Left hindlimb (tissue), 1 donor: ENCODE measurements around the gene IPMK.
"Not testable (repeated sequence)": the region's sequence is repeated elsewhere in the genome, so short reads cannot be mapped to it uniquely, and the experiment has no call there.

Source experiments
- DNase-seq: peaks from one replicate; pipeline ENCODE4 v3.0.0-alpha.2; 2018

Gene IPMK

DNA sequence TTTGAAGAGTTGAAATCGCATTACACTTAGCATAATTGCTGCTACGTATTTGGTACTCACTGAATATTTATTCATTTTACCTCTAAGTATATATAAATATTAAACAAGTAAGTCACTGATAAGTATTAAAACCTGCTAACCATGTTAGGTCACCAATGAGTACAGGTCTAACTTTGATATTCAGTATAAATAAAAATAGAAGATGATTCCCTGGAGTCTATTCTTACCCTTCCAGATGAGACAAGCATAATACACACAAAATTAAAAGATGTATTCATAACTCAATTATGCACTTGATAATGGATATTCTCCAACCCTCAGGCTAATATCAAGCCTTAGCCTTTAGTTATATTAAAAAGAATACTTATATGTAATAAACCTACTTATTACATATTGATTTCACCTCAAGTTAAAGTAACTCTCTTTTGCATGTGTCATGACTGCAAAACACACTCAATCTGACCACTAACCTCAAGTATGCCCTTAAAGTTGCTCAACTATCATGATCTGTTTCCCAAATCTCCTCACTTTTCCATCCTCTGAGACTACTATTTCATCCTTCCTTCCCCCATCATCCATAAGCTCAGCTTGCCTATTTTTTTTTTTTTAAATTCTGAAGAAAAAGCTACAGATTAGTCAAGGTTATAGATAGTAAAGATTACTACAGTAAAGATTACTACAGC lies 46.8 kb downstream of the IPMK start:
- DNase-seq: no peak

DNA sequence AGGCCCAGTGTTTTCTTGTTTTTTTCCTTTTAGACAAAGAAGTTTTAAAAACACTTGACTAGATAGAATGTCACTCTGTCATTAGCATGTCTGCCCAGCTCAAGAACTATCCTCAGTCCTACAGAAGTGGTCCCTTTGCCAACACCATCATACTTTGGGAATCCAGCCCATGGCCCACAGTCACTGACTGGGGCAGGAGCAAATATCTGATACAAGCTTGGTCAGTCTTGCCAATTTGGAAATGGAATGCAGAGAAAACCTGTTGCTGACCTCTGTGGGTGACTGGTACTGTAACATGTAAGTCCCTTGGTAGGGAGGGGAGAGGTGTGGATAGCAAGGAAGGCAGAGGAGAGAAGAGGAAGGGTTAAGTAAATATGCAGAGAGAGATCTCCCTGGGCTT lies 47.8 kb downstream of the IPMK start:
- DNase-seq: no peak

DNA sequence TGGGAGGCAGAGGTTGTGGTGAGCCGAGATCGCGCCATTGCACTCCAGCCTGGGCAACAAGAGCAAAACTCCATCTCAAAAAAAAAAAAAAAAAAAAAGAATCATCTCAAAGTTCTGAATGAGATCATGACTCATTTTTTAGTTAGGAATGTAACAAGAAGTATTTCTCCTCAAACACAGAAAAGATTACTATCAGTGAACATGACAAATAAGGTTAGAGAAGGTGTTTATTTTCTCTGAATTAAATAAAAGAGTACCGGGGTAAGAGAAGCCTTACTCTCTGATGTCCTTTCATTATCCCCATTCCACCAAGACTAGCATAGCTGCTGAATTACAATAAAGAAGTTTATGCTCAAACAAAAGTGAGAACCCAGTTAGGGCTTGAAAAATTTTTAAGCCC lies 50.1 kb downstream of the IPMK start:
- no peak for DNase-seq

DNA sequence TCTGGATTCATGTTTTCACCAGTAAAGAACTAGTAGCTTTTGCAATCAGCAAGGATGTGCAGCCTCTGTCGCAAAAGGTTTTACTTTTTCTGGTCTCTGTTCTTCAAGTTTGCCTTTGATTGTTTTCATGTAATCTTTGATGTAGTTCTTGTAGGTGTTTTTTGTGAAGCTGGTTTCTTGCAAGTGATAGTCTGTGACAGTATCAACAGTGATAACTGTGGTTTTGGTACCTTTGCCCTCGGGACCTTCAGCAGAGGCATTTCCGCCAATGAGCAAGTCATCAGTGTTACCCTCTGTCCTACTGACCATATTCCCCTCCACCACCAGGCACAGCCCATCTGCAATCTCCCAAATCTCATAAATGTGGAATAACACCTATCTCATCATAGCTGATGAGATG lies 55.1 kb downstream of the IPMK start:
- no peak for DNase-seq

DNA sequence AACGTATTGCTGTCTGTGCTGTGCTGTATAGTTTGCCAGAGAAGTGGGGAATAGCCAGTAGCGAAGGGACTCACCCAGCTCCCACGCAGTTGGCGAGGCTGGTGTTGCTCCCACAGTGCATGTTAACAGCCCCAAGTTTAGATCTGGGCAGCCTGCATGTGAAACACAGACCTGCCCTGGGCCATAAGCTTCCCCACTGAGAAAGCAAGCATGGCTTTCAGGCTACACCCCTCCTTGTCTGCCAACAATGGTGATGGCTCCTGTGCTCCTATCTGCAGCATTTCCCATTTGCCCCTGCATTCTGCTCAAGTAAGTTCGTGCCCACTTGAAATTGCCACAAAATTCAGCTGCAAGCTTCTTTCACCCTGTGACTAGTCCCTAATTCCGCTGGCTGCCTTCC lies 57.5 kb downstream of the IPMK start:
- no peak for DNase-seq

DNA sequence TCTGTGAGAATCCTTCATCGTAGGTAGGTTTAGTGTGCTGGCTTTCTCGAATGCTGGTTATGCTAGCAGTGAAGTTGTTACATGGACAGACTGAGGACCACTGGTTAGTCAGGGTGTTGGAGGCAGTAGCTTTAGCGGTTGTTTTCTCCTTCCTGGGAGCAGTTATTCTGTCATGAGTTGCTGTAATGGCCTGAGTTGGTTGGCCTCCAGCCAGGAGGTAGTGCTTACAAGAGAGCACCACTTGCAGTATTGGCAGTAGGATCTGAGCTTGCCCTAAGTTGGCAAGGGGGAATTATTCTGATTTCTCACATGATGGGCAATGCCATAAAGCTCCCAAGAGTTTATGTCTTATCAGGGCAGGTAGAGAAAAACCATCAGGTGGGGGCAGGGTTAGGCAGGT lies 58.0 kb downstream of the IPMK start:
- DNase-seq: no peak

DNA sequence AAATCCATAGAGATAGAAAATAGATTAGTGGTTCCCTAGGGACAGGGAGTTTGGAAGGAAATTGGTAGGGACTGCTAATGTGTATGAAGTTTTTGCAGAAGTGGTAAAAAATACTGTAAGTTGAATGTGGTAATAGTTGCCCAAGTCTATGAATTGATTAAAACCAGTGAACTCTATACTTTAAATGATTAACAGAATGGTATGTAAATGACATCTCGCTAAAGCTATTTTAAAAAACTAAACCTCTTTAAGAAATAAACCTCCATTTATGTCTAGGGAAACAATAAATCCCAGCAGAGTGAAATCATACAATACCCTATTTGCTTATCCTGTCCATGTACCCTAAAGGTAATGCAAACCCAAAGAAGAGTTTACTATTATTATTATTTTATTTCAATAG lies 61.4 kb downstream of the IPMK start:
- DNase-seq: no peak

DNA sequence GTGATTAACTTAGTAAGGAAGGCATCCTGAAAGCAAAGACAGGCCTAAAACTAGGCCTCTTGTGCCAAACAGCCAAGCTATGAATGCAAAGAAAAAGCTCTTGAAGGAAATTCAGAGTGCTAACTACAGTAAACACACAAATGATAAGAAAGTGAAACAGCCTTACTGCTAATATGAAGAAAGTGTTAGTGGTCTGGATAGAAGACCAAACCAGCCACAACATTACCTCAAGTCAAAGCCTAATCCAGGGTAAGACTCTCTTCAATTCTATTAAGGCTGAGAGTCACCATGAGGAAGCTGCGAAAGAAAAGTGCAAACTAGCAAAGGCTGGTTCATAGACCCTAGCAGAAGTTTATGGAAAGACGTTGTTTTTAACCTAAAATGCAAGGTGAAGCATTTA lies 66.0 kb downstream of the IPMK start:
- DNase-seq: no peak

DNA sequence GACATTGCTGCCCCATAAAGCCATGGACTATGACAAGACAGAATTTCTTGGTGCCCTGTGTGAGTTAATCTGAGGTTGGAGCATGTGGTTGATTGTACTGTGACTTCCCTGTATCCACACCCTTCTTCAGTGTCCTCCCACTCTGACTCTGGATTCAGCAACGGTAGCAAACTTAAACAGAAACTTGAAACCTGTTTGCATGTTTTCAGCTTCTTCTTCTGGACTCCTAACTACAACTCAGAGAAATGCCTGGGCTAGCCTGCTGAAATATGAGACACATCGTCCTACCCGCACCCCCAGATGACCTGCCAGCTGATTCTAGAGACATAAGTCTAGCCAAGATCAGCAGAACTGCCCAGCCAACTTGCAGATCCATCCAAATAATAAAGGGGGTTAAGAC lies 78.4 kb downstream of the IPMK start:
- DNase-seq: peak; percentile 34

DNA sequence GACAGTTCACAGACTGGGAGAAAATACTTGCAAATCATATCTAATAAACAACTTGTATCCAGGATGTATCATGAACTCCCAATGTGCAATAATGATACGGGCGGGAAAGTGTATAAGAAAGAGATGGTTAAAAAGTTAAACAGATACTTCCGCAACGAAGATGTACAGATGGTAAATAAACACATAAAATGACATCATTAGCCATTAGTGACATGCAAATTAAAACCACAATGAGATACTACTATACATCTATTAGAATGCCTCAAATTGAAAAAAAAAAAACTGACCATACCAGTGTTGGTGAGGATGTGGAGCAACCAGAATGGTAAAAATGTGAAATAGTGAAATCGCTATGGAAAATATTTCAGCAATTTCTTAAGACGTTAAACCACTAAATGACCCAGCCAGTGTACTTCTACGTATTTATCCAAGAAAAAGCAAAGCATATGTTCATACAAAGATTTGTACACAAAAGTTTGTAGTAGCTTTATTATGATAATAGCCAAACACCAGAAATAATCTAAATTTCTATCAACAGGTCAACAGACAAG lies 83.5 kb downstream of the IPMK start:
- no peak for DNase-seq

DNA sequence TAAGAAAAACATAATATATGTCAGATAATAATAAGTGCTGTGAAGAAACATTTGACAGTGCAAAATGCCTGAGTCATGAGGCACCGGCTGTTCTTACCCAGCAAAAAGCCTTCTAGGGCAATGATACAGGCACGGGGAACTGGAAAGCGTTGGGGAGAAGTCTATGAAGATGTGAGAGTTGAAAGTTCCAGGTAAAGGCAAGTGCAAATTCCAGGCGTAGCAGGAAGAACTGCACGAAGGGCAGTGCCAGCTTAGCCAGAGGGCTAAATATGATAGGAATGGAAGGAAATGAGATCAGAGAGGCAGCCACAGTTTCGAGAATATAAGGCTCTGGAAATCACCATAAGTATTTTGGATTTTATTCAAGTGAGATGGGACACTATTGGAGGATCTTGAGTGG lies 87.0 kb downstream of the IPMK start:
- no peak for DNase-seq

DNA sequence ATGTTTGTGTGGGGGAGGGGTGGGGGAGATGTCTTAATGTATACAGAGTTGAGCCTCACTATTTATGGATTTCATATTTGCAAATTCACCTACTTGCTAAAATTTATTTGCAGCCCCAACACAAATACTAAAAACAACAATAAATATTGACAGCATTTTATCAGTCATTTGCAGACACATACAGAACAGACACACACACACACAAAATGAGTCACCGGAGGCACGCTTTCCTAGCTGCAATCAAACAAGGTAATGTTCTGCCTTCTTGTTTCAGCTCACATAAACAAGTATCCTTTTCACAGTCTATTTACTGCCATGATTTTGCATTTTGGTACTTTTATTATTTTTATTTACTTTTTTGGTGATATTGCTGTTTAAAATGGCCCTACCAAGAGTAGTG lies 88.5 kb downstream of the IPMK start:
- DNase-seq: no peak

DNA sequence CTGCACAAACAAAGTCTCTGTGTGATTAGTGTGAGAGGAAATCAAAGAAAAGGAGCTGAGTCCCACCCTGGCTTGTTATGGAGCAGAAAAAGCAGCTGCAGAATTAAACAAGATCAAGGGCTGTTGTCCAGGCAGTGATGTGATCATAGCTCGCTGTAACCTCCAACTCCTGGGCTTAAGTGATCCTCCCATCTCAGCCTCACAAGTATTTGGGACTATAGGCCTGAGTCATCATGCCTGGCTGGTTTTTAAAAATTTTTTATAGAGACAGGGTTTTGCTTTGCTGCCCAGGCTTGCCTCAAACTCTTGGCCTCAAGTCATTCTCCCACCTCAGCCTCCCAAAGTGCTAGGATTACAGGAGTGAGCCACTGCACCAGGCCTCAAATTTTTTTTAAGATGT lies 88.9 kb downstream of the IPMK start:
- DNase-seq: no peak

DNA sequence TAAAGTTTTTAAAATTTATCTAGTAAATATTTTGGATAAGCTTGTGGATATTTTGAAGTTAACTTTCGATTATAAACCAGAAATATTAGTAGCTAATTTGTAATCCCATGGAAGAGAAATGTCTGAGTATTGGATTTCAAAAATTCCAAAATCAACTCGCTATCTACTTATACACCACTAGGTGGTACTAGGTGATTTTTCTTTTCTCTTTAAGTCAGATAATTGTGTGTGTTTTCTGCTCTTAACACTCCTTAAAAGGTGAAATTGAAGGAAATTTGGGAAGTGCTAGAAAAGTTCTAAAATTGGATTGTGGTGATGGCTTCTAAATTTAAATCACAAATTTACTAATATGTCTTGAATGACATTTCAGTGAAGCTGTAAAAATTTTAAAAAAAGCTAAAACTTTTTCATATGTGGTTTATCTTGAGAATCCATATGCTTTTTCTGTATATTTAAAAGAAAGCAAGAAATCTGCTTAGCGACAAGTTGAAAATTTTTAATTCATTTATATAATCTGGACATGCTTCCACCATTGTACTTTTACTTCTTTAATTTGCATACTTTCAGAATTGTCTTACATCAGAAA lies 90.2 kb downstream of the IPMK start:
- DNase-seq: no peak

DNA sequence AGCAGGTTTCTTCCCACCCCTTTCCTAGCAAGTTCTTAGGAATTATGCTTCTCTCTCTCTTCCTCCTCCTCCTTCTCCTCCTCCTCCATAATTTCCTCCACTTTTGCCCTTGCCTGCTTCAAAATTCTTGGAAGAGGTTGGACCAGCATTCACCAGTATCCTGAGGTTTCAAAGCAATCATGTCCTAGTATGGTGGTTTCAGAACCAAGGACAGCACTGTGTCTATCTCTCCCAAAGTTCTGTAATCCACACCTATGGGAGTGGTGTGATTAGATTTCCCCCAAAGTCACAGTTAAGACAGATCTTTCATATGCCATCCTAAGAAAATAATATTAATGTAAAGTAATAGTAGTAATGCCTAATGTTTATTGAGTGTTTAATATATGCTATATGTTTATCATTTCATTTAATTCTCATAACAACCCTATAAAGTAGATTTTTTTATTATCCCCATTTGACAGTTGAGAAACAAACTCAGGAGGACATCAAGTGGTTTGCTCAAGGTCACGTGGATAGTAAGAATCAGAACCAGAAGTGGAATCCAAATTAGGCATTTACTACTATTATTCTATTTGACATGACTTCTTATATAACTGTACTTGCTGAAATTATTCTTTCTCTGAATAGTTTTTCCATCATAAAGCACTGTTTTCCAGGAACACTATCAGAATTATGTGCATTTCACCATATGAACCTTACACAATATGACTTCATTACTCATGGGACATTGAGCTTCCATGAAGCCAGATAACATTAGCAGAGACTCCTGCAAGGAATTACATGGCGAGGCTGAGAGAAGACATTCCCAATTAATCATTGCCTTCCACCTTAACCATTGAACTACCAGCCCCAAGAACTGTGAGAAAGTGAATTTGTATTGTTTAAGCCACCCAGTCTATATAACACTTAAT lies 91.4 kb downstream of the IPMK start:
- DNase-seq: no peak

DNA sequence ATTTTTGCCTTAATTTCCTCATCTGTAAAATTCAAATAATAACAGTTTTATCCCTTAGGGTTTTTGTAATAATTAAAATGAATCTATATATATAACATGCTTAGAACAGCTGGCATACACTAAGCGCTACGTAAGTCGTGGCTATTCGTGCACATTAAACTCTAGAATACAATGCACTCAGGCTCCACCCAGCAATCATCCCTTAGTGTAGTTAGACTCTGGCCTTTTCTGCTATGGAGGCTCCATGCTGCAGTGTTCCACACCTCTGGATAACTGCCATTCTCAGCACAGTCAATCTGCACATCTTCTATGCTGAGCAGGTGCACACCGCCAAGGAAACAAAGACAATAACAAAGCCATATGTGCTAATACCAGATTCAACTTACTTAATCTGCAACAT lies 92.9 kb downstream of the IPMK start:
- DNase-seq: no peak

DNA sequence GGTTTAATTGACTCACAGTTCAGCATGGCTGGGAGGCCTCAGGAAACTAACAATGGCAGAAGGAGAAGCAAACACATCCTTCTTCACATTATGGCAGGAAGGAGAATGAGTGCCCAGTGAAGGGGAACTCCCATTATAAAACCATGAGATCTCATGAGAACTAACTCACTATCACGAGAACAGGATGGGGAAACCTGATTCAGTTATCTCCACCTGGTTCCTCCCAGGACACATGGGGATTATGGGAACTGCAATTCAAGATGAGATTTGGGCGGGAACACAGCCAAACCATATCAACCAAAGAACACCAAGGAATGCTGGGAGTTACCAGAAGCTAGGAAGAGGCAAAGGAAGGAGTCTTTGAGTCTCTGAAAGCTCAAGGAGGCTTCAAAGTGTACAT lies 94.3 kb downstream of the IPMK start:
- DNase-seq: no peak

DNA sequence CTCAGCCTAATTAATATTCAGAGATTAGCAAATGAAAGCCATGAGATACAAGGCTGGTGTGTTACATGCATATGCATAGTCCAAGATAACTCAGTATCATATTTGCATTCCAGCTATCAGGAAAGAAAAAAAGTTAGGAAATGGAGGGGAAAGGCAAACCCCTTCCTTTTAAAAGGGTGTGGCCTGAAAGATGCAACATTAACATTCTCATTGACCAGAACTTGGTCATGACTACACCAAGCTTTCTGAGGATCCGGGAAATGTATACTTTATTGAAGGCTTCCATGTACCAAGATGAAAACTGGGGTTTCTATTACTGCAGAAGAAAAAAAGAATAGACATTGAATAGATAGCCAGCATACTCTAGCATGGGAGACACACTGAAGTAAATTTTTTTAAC lies 96.5 kb downstream of the IPMK start:
- DNase-seq: no peak

DNA sequence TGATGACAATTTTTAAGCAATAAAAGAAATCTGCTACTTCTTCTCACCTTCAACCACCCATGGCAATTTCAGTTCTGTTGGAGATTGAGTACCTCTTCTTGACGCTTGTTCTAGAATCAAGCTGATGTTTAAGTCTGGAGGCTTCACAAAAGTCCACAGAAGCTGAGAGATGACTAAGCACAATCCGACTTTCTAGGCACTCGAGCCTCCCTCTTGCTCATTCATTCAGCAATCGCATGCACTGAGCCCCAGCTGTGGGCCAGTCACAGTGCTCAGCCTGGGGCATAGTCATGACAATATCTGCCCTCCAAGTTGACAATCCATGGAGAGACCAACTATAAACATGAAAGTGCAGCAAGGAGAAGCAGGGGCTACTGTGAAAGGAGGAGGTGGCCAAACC lies 103.2 kb downstream of the IPMK start:
- no peak for DNase-seq

DNA sequence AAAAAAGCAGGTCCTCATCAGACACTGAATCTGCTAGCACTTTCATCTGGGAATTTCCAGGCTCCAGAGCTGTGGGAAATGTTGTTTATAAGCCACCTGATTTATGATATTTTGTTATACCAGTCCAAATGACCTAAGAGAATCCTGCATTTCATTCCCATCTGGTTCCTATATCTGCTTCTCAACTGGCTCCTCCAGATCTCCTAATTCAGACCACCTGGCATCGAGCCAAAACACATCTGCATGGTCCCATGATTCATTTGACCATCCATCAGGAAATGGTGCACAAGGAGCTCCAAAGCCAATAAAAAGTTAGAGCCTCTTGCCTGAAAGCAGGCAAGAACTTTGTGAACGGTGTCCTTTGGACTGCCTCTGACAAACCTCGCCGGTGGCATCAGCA lies 108.9 kb downstream of the IPMK start:
- DNase-seq: no peak

DNA sequence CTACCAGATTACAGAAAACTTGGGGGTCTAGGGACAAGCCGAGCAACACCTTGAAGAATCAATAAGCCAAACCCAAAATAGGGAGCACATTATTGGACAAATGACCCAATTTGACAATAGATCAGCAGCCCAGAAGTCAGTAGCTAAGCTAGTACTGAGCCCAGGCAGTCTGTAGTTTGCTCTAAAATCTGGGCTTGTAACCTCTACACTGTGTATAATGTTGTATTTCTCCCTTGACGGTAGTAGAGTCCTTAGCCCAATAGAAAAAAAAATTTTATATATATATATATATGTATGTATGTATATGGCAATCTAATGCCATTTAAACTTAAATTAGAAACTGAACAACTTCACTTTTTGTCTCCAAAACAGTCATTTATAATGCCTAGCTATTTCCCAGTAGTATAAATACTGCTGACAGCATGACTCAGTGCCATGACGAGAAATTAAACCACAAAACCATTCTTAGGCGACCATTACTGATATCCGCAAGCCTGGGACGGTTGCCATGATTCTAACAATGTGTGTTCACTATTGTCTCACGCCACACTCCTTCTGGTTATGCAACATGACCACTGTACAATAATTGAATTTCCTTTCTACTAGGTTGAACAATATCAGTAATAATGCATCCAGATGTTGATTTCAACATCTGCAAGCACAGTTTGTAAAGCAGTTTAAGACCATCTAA lies 110.5 kb downstream of the IPMK start:
- DNase-seq: no peak

DNA sequence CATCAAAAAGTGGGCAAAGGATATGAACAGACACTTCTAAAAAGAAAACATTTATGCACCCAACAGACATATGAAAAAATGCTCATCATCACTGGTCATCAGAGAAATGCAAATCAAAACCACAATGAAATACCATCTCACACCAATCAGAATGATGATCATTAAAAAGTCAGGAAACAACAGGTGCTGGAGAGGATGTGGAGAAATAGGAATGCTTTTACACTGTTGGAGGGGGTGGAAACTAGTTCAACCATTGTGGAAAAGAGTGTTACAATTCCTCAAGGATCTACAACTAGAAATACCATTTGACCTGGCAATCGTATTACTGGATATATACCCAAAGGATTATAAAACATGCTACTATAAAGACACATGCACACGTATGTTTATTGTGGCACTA lies 111.8 kb downstream of the IPMK start:
- DNase-seq: not testable (repeated sequence)

DNA sequence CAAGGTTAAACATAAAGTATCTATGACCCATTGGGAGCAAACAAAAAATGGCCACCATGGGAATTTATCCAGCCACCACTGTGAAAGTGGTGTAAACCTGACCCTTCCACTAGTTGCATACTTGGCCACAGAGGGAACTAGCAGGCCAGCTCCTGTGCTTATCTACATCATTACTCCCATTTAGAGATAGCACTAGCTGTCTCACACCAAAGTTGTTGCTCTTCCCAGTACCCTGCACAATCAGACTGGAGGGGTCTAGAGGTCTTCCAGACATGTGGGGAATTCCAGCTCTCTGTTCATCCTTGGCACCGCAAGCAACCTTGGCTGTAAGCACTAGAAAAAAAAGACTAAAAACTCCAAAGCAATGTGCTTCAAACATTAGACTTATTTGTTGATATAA lies 113.9 kb downstream of the IPMK start:
- no peak for DNase-seq
